Fibroblast of lung (primary cell): ENCODE measurements around the gene MRPS6. TPM values are rescaled to one million over a fixed set of nuclear protein-coding genes. Genes with fewer than 3 reads are reported as not detected.

Source experiments
- DNase-seq, 2 donors: peaks; one replicate each; pipeline versions ENCODE4 v3.0.0 to v3.0.0-alpha.2; 2010; ENCODE audit warnings: low read depth in 2 of 2
- H2AFZ ChIP-seq: 2 replicates; pipeline ENCODE4 v1.5.1; 2012; ENCODE audit warnings: low read length, control low read depth, inconsistent platforms
- H3K27ac ChIP-seq: 2 replicates; pipeline ENCODE4 v1.5.1; 2011; ENCODE audit warnings: low read length, control low read depth; ENCODE audit not compliant: insufficient read depth
- H3K27me3 ChIP-seq: 2 replicates; pipeline ENCODE4 v1.5.1; 2011; ENCODE audit warnings: mild to moderate bottlenecking, low read length; ENCODE audit not compliant: control insufficient read depth, insufficient read depth
- H3K36me3 ChIP-seq: 2 replicates; pipeline ENCODE4 v1.5.1; 2011; ENCODE audit warnings: low read length; ENCODE audit not compliant: control insufficient read depth, insufficient read depth
- H3K4me1 ChIP-seq: 2 replicates; pipeline ENCODE4 v1.5.1; 2011; ENCODE audit warnings: low read length; ENCODE audit not compliant: control insufficient read depth, insufficient read depth; ENCODE audit errors: extremely low read depth
- H3K4me2 ChIP-seq: 2 replicates; pipeline ENCODE4 v1.5.1; 2011; ENCODE audit warnings: low read length, control low read depth; ENCODE audit not compliant: insufficient read depth; ENCODE audit errors: extremely low read depth
- H3K4me3 ChIP-seq, 4 experiments: fragments of 200-600 bp in 1 of 4; sonication (generic) in 1 of 4; replicated peaks in 1 of 4; 2 replicates each; pipeline ENCODE4 v1.5.1; 2011 to 2016; ENCODE audit warnings: low read length in 4 of 4, low read depth in 3 of 4, mild to moderate bottlenecking in 3 of 4, control low read depth in 2 of 4, inconsistent platforms in 1 of 4, mixed read lengths in 1 of 4; ENCODE audit not compliant: insufficient read depth in 1 of 4; ENCODE audit errors: control extremely low read depth in 1 of 4
- H3K79me2 ChIP-seq: 2 replicates; pipeline ENCODE4 v1.5.1; 2012; ENCODE audit warnings: mild to moderate bottlenecking, low read length, inconsistent platforms; ENCODE audit not compliant: control insufficient read depth, insufficient read depth
- H3K9ac ChIP-seq: 2 replicates; pipeline ENCODE4 v1.5.1; 2011; ENCODE audit warnings: mild to moderate bottlenecking, low read length, control low read depth; ENCODE audit not compliant: insufficient read depth
- H3K9me3 ChIP-seq: 2 replicates; pipeline ENCODE4 v1.5.1; 2012; ENCODE audit warnings: low read depth, low read length; ENCODE audit not compliant: control insufficient read depth, insufficient read depth
- H4K20me1 ChIP-seq: 2 replicates; pipeline ENCODE4 v1.5.1; 2011; ENCODE audit warnings: low read length; ENCODE audit not compliant: control insufficient read depth, insufficient read depth; ENCODE audit errors: extremely low read depth
- CTCF ChIP-seq, 2 donors: IDR thresholded peaks in 1 of 2; conservative IDR thresholded peaks in 1 of 2; 1 replicate in 1 of 2; 2 replicates in 1 of 2; pipeline ENCODE4 v1.5.1; 2011 to 2012; ENCODE audit warnings: low read length in 2 of 2, control low read depth in 1 of 2, inconsistent platforms in 1 of 2, low read depth in 1 of 2, mild to moderate bottlenecking in 1 of 2
- EZH2 ChIP-seq: IDR thresholded peaks from 2 replicates; pipeline ENCODE4 v1.5.1; 2012; ENCODE audit warnings: low read length, control low read depth, mild to moderate bottlenecking; ENCODE audit errors: missing control alignments
- polyA plus RNA-seq, 2 donors: library from polyadenylated mRNA; depleted of rRNA in 1 of 2; stranded (reverse) in 1 of 2; unstranded in 1 of 2; fragments of >200 nt; gene quantifications; 2 replicates each; pipeline ENCODE4 v1.2.1, GENCODE V29; 2011 to 2012; ENCODE audit warnings: missing spikeins in 1 of 2
- total RNA-seq: library from RNA; depleted of rRNA; stranded (reverse); fragments of >200 nt; gene quantifications from 2 replicates; pipeline ENCODE4 v1.2.1, GENCODE V29; 2014

MRPS6 gene
- total and polyA plus RNA-seq, 2 donors (not counting 1 experiment from before 2014, with no cell fraction given) = 20.0 to 45.6 TPM

DNA sequence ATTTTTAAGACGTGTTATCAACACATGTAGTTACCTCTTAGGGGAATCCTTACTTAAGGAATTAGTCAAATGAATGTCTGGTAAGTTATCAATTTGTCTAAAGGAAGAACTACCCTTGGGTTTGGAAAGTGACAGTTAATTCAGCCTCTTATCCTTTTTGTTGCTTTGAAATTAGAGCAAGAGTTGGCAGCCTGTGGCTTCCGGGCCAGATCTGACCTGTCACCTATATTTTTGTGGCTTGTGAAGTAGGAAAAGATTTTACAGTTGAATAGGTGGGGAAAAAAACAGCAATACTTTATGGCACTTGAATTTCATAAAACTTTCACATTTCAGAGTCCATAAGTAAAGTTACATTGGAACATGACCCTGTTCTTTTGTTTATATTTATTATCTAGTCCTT is 5.5 kb downstream of the MRPS6 start:
- Histone ChIP-seq H3K27ac (no peak overlapping the region), H3K9me3 (no peaks in the 10 kb centered on the region), H3K4me2 (no peak overlapping the region), H3K79me2 (peaks cover 65% of the 10 kb centered on the region), H2AFZ (no peak overlapping the region), H4K20me1 (no peaks in the 10 kb centered on the region), H3K4me1 (no peaks in the 10 kb centered on the region), H3K9ac (no peak overlapping the region), H3K27me3 (no peaks in the 10 kb centered on the region), H3K4me3 (no peak overlapping the region), H3K36me3 (no peaks in the 10 kb centered on the region)
- no peak for TF ChIP-seq EZH2
- no peak for TF ChIP-seq CTCF (conservative IDR thresholded peaks at IDR 0.05 in 1 of 2, IDR thresholded peaks at IDR 0.05 in 1 of 2; ENCODE audit: low read depth in 1 of 2, low read length in 2 of 2)
- no peak for DNase-seq

DNA sequence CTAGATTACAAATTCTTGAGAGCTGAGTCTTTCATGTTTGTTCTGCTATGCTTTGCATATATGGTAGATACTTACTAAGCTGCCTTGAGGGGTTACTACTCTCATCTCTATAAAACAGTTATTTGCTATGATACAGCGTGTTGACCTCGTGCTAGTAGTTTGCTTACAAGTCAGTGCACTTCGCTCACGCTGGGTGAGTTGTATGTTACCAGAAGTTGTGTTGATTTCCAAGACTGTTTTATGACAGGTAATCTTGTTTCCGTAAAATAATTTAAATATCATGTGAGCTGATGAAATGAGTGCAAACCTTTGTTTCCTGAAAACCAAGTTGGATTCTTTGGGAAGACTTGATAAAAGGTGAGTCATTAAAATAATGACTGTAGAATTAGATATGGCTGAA is 7.3 kb downstream of the MRPS6 start:
- no peak overlapping the region for H3K4me2 ChIP-seq
- H3K9ac ChIP-seq = no peak overlapping the region
- no peaks in the 10 kb centered on the region for H3K9me3 ChIP-seq
- no peaks in the 10 kb centered on the region for H3K36me3 ChIP-seq
- no peak overlapping the region for H3K27ac ChIP-seq
- H4K20me1 ChIP-seq = no peaks in the 10 kb centered on the region
- no peaks in the 10 kb centered on the region for H3K27me3 ChIP-seq
- peaks cover 62% of the 10 kb centered on the region for H3K79me2 ChIP-seq
- H3K4me3 ChIP-seq = no peak overlapping the region
- H2AFZ ChIP-seq = no peak overlapping the region
- H3K4me1 ChIP-seq = no peaks in the 10 kb centered on the region
- no peak for TF ChIP-seq CTCF (conservative IDR thresholded peaks at IDR 0.05 in 1 of 2, IDR thresholded peaks at IDR 0.05 in 1 of 2; ENCODE audit: low read depth in 1 of 2, low read length in 2 of 2)
- TF ChIP-seq EZH2 = no peak
- no peak for DNase-seq

DNA sequence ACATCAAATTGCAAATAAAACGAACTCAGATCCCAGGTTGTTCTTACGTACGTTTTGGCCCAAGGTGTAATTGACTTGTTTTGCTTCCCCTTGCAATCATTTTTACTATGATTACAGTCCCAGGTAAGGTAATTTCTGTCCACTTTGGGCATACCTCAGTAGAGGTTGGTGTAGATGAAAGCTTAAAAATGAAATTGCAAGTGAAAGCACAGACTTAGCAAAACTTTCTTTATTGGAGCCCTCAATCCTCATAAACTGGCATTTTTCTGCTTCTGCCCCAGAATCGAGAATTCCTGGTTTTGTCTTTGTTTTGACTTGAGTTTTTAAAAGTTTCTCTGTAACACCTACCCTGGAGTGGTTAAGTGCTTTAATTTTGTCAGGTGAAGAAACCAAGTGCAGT is 9.4 kb downstream of the MRPS6 start:
- Histone ChIP-seq H3K36me3 (no peaks in the 10 kb centered on the region), H3K4me1 (no peaks in the 10 kb centered on the region), H4K20me1 (no peaks in the 10 kb centered on the region), H3K9ac (no peak overlapping the region), H3K4me3 (no peak overlapping the region), H3K27me3 (no peaks in the 10 kb centered on the region), H3K27ac (no peak overlapping the region), H3K9me3 (no peaks in the 10 kb centered on the region), H2AFZ (no peak overlapping the region), H3K79me2 (peaks cover 70% of the 10 kb centered on the region), H3K4me2 (no peak overlapping the region)
- TF ChIP-seq EZH2 (no peak), CTCF (conservative IDR thresholded peaks at IDR 0.05 in 1 of 2, IDR thresholded peaks at IDR 0.05 in 1 of 2; ENCODE audit: low read depth in 1 of 2, low read length in 2 of 2) (no peak)
- no peak for DNase-seq
